K562 (cell line): ENCODE results near the gene SGO1. TPM values are rescaled to one million over a fixed set of nuclear protein-coding genes. Genes with fewer than 3 reads are reported as not detected.

Experiments
- ATAC-seq: fragments of 200-7000 bp; cut with Tn5 transposase; 3 replicates; pipeline ENCODE4 v1.9.1; 2020; ENCODE audit warnings: moderate library complexity
- BruUV-seq: library from RNA; stranded (reverse); fragments of 400-500 nt; replicated peaks from 2 replicates; lab custom pipeline; 2021; lab: Mats Ljungman, UMichigan
- CTCF ChIA-PET: fragments of 300-600 bp; formaldehyde crosslinking; extraction: SDS; loops from one replicate; lab custom pipeline; 2021; ENCODE audit warnings: low intra/inter-chr PET ratio; lab: Yijun Ruan, JAX
- POLR2A ChIA-PET: fragments of 300-600, 350-650 bp; sonication (Branson Sonifier 250); formaldehyde crosslinking; extraction: SDS; loops from one replicate; lab custom pipeline; 2021; ENCODE audit warnings: antibody characterized with exemption, inconsistent platforms; lab: Yijun Ruan, JAX
- DNase-seq, 4 experiments: peaks; one replicate each; pipeline versions ENCODE4 v3.0.0 to v3.0.0-alpha.2; 2011 to 2018; ENCODE audit warnings: low spot score in 3 of 4, mixed read lengths in 3 of 4; ENCODE audit errors: extremely low read depth in 1 of 4
- FAIRE-seq: peaks from 2 replicates; lab custom pipeline; 2011; peaks lifted over from hg19 to GRCh38; lab: Jason Lieb, UNC
- H2AFZ ChIP-seq: 2 replicates; pipeline ENCODE4 v1.6.0; 2011; ENCODE audit warnings: low read depth, low read length, control low read depth, inconsistent platforms
- H3K27ac ChIP-seq: fragments of 200-600 bp; 3 replicates; pipeline ENCODE4 v1.8.0; 2011; ENCODE audit warnings: low read depth, mild to moderate bottlenecking, control low read depth, inconsistent platforms, low read length, moderate library complexity, mixed read lengths; ENCODE audit errors: extremely low read depth
- H3K27me3 ChIP-seq, 2 experiments: fragments of 300-600 bp in 1 of 2; 2 replicates in 1 of 2; 3 replicates in 1 of 2; pipeline versions ENCODE4 v1.6.0 to v1.8.0; 2011; ENCODE audit warnings: inconsistent platforms in 2 of 2, low read length in 2 of 2, mild to moderate bottlenecking in 1 of 2, mixed read lengths in 1 of 2, moderate library complexity in 1 of 2; ENCODE audit not compliant: control insufficient read depth in 2 of 2, insufficient read depth in 2 of 2
- H3K36me3 ChIP-seq: fragments of 300-600 bp; 3 replicates; pipeline ENCODE4 v1.8.0; 2011; ENCODE audit warnings: mild to moderate bottlenecking, low read length, inconsistent platforms; ENCODE audit not compliant: control insufficient read depth, insufficient read depth
- H3K4me1 ChIP-seq, 2 experiments: fragments of 200-600 bp in 1 of 2; replicated peaks in 1 of 2; 2 replicates in 1 of 2; 3 replicates in 1 of 2; pipeline versions ENCODE4 v1.5.1 to v1.8.0; 2011; ENCODE audit warnings: inconsistent platforms in 2 of 2, low read length in 2 of 2, mild to moderate bottlenecking in 1 of 2, mixed read lengths in 1 of 2, moderate library complexity in 1 of 2; ENCODE audit not compliant: control insufficient read depth in 2 of 2, insufficient read depth in 2 of 2
- H3K4me2 ChIP-seq: 2 replicates; pipeline ENCODE4 v1.6.1; 2011; ENCODE audit warnings: low read length, control low read depth, inconsistent platforms, mixed read lengths; ENCODE audit not compliant: insufficient read depth
- H3K4me3 ChIP-seq: fragments of 200-600 bp; sonication (generic), shearing (Covaris generic); 2 replicates; pipeline ENCODE4 v1.5.1; 2016; ENCODE audit warnings: control low read depth, inconsistent platforms
- H3K79me2 ChIP-seq: fragments of 200-600 bp; 3 replicates; pipeline ENCODE4 v1.8.0; 2011; ENCODE audit warnings: low read length, inconsistent platforms; ENCODE audit not compliant: control insufficient read depth, insufficient read depth
- H3K9ac ChIP-seq, 2 experiments: 2 replicates each; pipeline versions ENCODE4 v1.6.0 to v1.6.1; 2011; ENCODE audit warnings: low read depth in 2 of 2, low read length in 2 of 2, control low read depth in 1 of 2, inconsistent platforms in 1 of 2, mild to moderate bottlenecking in 1 of 2, mixed read lengths in 1 of 2; ENCODE audit not compliant: insufficient read depth in 1 of 2
- H3K9me1 ChIP-seq: one replicate; pipeline ENCODE4 v1.6.0; 2011; ENCODE audit warnings: inconsistent platforms, mild to moderate bottlenecking, low read length, moderate library complexity; ENCODE audit not compliant: control insufficient read depth, insufficient read depth
- H3K9me3 ChIP-seq: replicated peaks from 2 replicates; pipeline ENCODE4 v1.5.1; 2011; ENCODE audit warnings: low read depth, low read length, inconsistent platforms; ENCODE audit not compliant: control insufficient read depth, insufficient read depth
- H4K20me1 ChIP-seq: replicated peaks from 2 replicates; pipeline ENCODE4 v1.6.1; 2011; ENCODE audit warnings: low read length, inconsistent platforms, mixed read lengths; ENCODE audit not compliant: control insufficient read depth, insufficient read depth
- CTBP1 ChIP-seq: fragments of 450-650 bp; IDR thresholded peaks from 2 replicates; pipeline ENCODE4 v1.6.1; 2016; ENCODE audit warnings: borderline replicate concordance
- E2F6 ChIP-seq, 2 experiments: IDR thresholded peaks; 2 replicates each; pipeline ENCODE4 v1.6.1; 2011; ENCODE audit warnings: borderline replicate concordance in 1 of 2, control low read depth in 1 of 2, low read depth in 1 of 2, low read length in 1 of 2, mild to moderate bottlenecking in 1 of 2, mixed read lengths in 1 of 2, moderate library complexity in 1 of 2; ENCODE audit not compliant: insufficient read depth in 1 of 2, insufficient read length in 1 of 2, poor library complexity in 1 of 2, severe bottlenecking in 1 of 2; ENCODE audit errors: extremely low read depth in 1 of 2
- HDAC1 ChIP-seq, 2 experiments: fragments of 450-650 bp; IDR thresholded peaks; 2 replicates each; pipeline ENCODE4 v1.6.1; 2016 to 2017; ENCODE audit warnings: inconsistent platforms in 1 of 2, mild to moderate bottlenecking in 1 of 2, moderate library complexity in 1 of 2
- HMG20A ChIP-seq: fragments of 450-650 bp; formaldehyde crosslinking; conservative IDR thresholded peaks from 2 replicates; pipeline ENCODE4 v1.4.0; 2020; ENCODE audit warnings: mild to moderate bottlenecking, mixed read lengths
- KDM5B ChIP-seq: fragments of 200-600 bp; sonication (generic); IDR thresholded peaks from 2 replicates; pipeline ENCODE4 v1.6.1; 2012; ENCODE audit warnings: low read depth, mild to moderate bottlenecking, moderate library complexity, low read length, control low read depth, inconsistent platforms; ENCODE audit not compliant: insufficient replicate concordance
- MECOM ChIP-seq: fragments of 250-450 bp; sonication (Bioruptor Pico); IDR thresholded peaks from 2 replicates; pipeline ENCODE4 v1.8.0; 2022; ENCODE audit warnings: inconsistent platforms
- NCOA6 ChIP-seq: fragments of 450-650 bp; IDR thresholded peaks from 2 replicates; pipeline ENCODE4 v1.6.1; 2017; ENCODE audit warnings: mild to moderate bottlenecking
- NR3C1 ChIP-seq: sonication (generic); formaldehyde crosslinking; IDR thresholded peaks from 2 replicates; pipeline ENCODE4 v1.8.1; 2022; ENCODE audit warnings: missing genetic modification reagents
- SAFB ChIP-seq: fragments of 200-400 bp; formaldehyde crosslinking; IDR thresholded peaks from 2 replicates; pipeline ENCODE4 v1.6.1; 2017; ENCODE audit warnings: low read depth, low read length, borderline replicate concordance
- ZBTB11 ChIP-seq, 3 experiments: fragments of 200-800 bp in 1 of 3; fragments of 250-450 bp in 1 of 3; fragments of 450-650 bp in 1 of 3; sonication (Bioruptor Pico) in 1 of 3; sonication (Bioruptor generic) in 1 of 3; formaldehyde crosslinking in 1 of 3; IDR thresholded peaks; 2 replicates each; pipeline versions ENCODE4 v1.6.1 to v1.8.0; 2016 to 2022; ENCODE audit warnings: mild to moderate bottlenecking in 2 of 3, missing genetic modification characterization in 2 of 3, missing compliant biosample characterization in 1 of 3, moderate library complexity in 1 of 3
- ZNF140 ChIP-seq: fragments of 250-450 bp; sonication (Bioruptor Pico); IDR thresholded peaks from 2 replicates; pipeline ENCODE4 v1.8.0; 2021; ENCODE audit warnings: moderate library complexity, mild to moderate bottlenecking, inconsistent platforms
- ZNF212 ChIP-seq: fragments of 450-650 bp; formaldehyde crosslinking; IDR thresholded peaks from 2 replicates; pipeline ENCODE4 v1.4.0; 2020; ENCODE audit warnings: mild to moderate bottlenecking
- ZNF589 ChIP-seq: fragments of 200-800 bp; sonication (Bioruptor generic); IDR thresholded peaks from 2 replicates; pipeline ENCODE4 v1.6.1; 2016; ENCODE audit warnings: low read depth, missing genetic modification characterization, missing compliant biosample characterization
- ZSCAN29 ChIP-seq: fragments of 450-650 bp; IDR thresholded peaks from 2 replicates; pipeline ENCODE4 v1.6.1; 2017
- WGBS: fragments of 100-300 bp; shearing (Covaris generic); methylation state at CpG from one replicate; pipeline ENCODE4 v1.1.6; 2016; ENCODE audit warnings: low coverage, mixed read lengths; ENCODE audit not compliant: insufficient coverage; ENCODE audit errors: missing lambda C conversion rate; 5-methylcytosine and 5-hydroxymethylcytosine counted together
- in situ Hi-C: fragments of 300-500 bp; cut with MboI; formaldehyde crosslinking; loops from 4 replicates; pipeline ENCODE4 v1.15.0; 2018; ENCODE audit warnings: inconsistent platforms, mixed read lengths
- intact Hi-C: fragments of 100-400 bp; cut with micrococcal nuclease; formaldehyde crosslinking; loops from 2 replicates; pipeline ENCODE4 v1.14.2; 2022
- polyA plus RNA-seq, 8 experiments: library from polyadenylated mRNA; depleted of rRNA in 4 of 8; stranded (reverse) in 5 of 8; unstranded in 3 of 8; fragments of >200 nt; fragmentation: Nextera tagmentation in 2 of 8; fragmentation: Illumina TruSeq in 1 of 8; extraction: Ambion mirVana in 2 of 8; extraction: Trizol in 1 of 8; gene quantifications; 2 replicates each; pipeline versions ENCODE4 v1.2.1 to v1.2.3, GENCODE V29; 2011 to 2014; ENCODE audit warnings: inconsistent platforms in 1 of 8, missing spikeins in 1 of 8
- total RNA-seq, 7 experiments: library from RNA; depleted of rRNA in 6 of 7; stranded (reverse); fragments of >200 nt in 6 of 7; fragmentation: Illumina TruSeq in 2 of 7; extraction: Trizol in 2 of 7; gene quantifications; 2 replicates each; pipeline versions ENCODE4 v1.2.1 to v1.2.3, GENCODE V29; 2011 to 2021; ENCODE audit warnings: low replicate concordance in 1 of 7

SGO1 gene
- total and polyA plus RNA-seq, 9 of the 15 experiments (the other 6 are each of a cell fraction or from before 2014, with no cell fraction given): 13.7 to 57.3 (median 28.2) TPM

DNA sequence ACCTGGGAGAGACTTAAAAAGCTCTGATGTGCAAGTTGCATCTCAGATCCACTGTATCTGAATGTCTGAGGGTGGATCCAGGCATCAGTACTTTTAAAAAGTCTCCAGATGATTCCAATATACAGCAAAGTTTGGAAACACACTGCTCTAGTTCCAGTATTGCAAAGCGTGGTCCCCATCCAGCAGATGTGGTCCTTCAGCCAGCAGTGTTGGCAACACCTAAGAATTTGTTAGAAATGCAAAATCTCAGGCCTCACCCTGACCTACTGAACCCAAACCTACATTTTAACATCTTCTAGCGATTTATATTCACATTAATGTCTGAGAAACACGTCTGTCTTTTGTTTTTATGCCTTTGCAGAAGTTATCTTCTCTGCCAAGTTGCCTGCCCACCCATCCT is 32.2 kb upstream of the SGO1 start:
- no peak overlapping the region for H3K27ac ChIP-seq
- no peak for DNase-seq
- no TSS peak for BruUV-seq
- no peaks in the 10 kb centered on the region for H4K20me1 ChIP-seq
- H3K4me2 ChIP-seq: no peak overlapping the region
- H3K9ac ChIP-seq: no peak overlapping the region
- no peaks in the 10 kb centered on the region for H3K79me2 ChIP-seq
- H3K9me3 ChIP-seq: no peaks in the 10 kb centered on the region
- H3K4me1 ChIP-seq: no peaks in the 10 kb centered on the region
- POLR2A ChIA-PET: no interaction called here
- FAIRE-seq: no peak
- H2AFZ ChIP-seq: no peak overlapping the region
- no peak for ATAC-seq
- 3% methylated on average over 3 of the region's 3 CpGs for WGBS
- no peak overlapping the region for H3K4me3 ChIP-seq
- intact Hi-C loops: loop anchor here (1.0 kb wide), 1 partner anchor 30 kb away; no protein-coding TSS in a partner anchor
- no peaks in the 10 kb centered on the region for H3K9me1 ChIP-seq
- no peaks in the 10 kb centered on the region for H3K36me3 ChIP-seq
- CTCF ChIA-PET: no interaction called here
- in situ Hi-C loops: no loop called here
- no peaks in the 10 kb centered on the region for H3K27me3 ChIP-seq
- no peak for TF ChIP-seq E2F6 (IDR thresholded peaks at IDR 0.05; ENCODE audit: borderline replicate concordance in 1 of 2, extremely low read depth in 1 of 2, insufficient read depth in 1 of 2, insufficient read length in 1 of 2, low read depth in 1 of 2, low read length in 1 of 2, poor library complexity in 1 of 2, severe bottlenecking in 1 of 2)
- no peak for TF ChIP-seq ZNF212 (CRISPR knock-in tag)
- TF ChIP-seq ZNF589 (CRISPR knock-in tag): no peak
- TF ChIP-seq HMG20A (CRISPR knock-in tag): no peak
- no peak for TF ChIP-seq CTBP1
- TF ChIP-seq ZSCAN29: no peak
- no peak for TF ChIP-seq NR3C1 (CRISPR knock-in tag)
- no peak for TF ChIP-seq MECOM (CRISPR knock-in tag)
- TF ChIP-seq ZBTB11 (CRISPR knock-in tag; IDR thresholded peaks at IDR 0.05): no peak
- TF ChIP-seq ZNF140 (CRISPR knock-in tag): no peak
- no peak for TF ChIP-seq NCOA6
- TF ChIP-seq KDM5B: no peak
- no peak for TF ChIP-seq SAFB
- no peak for TF ChIP-seq HDAC1 (IDR thresholded peaks at IDR 0.05)
